ENCODE measurements around the gene MOB4.

DNA sequence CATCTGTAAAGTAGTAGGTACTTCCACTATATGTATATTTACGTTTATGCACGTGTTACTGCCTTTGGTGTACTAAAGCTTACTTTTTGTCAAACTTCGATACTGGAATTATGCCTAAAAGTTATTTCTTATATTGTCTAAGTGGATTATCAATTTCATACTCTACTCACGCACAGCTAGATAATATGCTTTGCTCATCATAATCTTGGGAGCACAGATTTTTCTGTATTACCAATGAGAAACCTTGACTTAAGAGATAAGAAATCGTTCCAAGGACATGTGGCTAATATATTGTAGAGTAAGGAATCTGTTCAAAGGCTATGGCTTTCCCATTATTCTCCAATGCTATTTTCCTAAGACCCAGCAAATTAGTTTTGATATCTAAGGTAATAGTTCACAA lies 9.2 kb upstream of the MOB4 start:
- TF ChIP-seq, protein P1, sequence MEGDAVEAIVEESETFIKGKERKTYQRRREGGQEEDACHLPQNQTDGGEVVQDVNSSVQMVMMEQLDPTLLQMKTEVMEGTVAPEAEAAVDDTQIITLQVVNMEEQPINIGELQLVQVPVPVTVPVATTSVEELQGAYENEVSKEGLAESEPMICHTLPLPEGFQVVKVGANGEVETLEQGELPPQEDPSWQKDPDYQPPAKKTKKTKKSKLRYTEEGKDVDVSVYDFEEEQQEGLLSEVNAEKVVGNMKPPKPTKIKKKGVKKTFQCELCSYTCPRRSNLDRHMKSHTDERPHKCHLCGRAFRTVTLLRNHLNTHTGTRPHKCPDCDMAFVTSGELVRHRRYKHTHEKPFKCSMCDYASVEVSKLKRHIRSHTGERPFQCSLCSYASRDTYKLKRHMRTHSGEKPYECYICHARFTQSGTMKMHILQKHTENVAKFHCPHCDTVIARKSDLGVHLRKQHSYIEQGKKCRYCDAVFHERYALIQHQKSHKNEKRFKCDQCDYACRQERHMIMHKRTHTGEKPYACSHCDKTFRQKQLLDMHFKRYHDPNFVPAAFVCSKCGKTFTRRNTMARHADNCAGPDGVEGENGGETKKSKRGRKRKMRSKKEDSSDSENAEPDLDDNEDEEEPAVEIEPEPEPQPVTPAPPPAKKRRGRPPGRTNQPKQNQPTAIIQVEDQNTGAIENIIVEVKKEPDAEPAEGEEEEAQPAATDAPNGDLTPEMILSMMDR (IDR thresholded peaks at IDR 0.05 in 8 of 11, conservative IDR thresholded peaks at IDR 0.05 in 3 of 11) = no peak
- no peak for TF ChIP-seq POLR2AphosphoS5 (IDR thresholded peaks at IDR 0.05)

Measured in spleen (tissue), 7 donors.